ENCODE measurements around the gene ARFGAP1. TPM values are rescaled to one million over a fixed set of nuclear protein-coding genes. Genes with fewer than 3 reads are reported as not detected.
"Not testable (repeated sequence)": the region's sequence is repeated elsewhere in the genome, so short reads cannot be mapped to it uniquely, and the experiment has no call there.

ARFGAP1 gene
- total RNA-seq, 1 donor from 2014 or later, result 57.0 TPM

DNA sequence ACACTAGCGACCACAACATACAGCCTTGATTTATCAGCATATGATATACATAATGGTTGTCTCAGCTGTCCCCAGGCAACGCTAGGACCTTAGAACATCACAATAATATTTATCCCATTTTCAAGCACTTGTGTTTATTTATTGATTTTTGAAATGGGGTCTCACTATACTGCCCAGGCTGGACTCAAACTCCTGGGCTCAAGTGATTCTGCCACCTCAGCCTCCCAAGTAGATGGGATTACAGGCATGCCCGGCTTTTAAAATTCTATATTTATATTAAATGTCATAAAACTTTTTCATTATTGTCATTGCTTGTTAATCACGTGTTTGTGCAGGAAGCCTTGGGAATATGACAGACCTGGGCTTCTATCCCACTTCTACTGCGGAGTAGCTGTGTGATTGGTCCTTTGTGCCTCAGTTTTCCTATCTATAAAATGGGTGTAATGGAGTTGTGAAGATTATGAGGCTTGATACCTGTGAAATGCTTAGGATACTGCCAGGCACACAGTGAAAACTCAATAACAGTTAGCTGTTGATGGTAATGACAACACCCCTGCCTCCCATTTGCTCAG lies 30.6 kb downstream of the ARFGAP1 start:
- no peaks in the 10 kb centered on the region for H3K36me3 ChIP-seq
- H3K27me3 ChIP-seq, result no peaks in the 10 kb centered on the region
- H3K4me3 ChIP-seq, result no peak overlapping the region

DNA sequence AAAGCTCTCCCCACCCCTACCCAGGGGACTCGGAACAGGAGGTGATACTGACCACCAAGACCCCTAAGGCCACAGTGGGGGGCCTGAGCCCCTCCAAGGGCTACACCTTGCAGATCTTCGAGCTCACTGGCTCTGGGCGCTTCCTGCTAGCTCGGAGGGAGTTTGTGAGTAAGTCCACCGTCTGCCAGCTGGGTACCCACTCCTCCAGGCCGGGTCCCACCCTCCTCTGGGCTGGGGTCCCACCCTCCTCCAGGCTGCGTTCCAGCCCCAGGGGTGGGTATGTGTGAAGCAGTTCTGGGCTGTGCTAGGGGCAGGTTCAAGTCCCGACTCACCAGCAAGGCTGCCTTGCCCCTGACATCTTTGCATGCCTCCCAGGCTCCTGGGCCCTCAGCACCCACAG lies 32.8 kb downstream of the ARFGAP1 start:
- Histone ChIP-seq H3K36me3 (no peaks in the 10 kb centered on the region), H3K27me3 (peaks cover 4% of the 10 kb centered on the region), H3K4me3 (no peak overlapping the region), H3K4me1 (no peaks in the 10 kb centered on the region), H3K9me3 (no peaks in the 10 kb centered on the region), H3K27ac (no peak overlapping the region)
- DNase-seq (ENCODE audit: low spot score in 2 of 2), result no peak
- intact Hi-C loops (cut with DNase I), result no loop called here
- TF ChIP-seq, protein P1, sequence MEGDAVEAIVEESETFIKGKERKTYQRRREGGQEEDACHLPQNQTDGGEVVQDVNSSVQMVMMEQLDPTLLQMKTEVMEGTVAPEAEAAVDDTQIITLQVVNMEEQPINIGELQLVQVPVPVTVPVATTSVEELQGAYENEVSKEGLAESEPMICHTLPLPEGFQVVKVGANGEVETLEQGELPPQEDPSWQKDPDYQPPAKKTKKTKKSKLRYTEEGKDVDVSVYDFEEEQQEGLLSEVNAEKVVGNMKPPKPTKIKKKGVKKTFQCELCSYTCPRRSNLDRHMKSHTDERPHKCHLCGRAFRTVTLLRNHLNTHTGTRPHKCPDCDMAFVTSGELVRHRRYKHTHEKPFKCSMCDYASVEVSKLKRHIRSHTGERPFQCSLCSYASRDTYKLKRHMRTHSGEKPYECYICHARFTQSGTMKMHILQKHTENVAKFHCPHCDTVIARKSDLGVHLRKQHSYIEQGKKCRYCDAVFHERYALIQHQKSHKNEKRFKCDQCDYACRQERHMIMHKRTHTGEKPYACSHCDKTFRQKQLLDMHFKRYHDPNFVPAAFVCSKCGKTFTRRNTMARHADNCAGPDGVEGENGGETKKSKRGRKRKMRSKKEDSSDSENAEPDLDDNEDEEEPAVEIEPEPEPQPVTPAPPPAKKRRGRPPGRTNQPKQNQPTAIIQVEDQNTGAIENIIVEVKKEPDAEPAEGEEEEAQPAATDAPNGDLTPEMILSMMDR (IDR thresholded peaks at IDR 0.05), result no peak

More for the DNA sequence above, 30.6 kb downstream of the ARFGAP1 start:
- no peak for DNase-seq (ENCODE audit: low spot score in 2 of 2)
- Histone ChIP-seq H3K4me1 (no peaks in the 10 kb centered on the region), H3K9me3 (no peaks in the 10 kb centered on the region), H3K27ac (no peak overlapping the region)
- TF ChIP-seq, protein P1 (IDR thresholded peaks at IDR 0.05), result no peak
- intact Hi-C loops (cut with DNase I), result no loop called here

DNA sequence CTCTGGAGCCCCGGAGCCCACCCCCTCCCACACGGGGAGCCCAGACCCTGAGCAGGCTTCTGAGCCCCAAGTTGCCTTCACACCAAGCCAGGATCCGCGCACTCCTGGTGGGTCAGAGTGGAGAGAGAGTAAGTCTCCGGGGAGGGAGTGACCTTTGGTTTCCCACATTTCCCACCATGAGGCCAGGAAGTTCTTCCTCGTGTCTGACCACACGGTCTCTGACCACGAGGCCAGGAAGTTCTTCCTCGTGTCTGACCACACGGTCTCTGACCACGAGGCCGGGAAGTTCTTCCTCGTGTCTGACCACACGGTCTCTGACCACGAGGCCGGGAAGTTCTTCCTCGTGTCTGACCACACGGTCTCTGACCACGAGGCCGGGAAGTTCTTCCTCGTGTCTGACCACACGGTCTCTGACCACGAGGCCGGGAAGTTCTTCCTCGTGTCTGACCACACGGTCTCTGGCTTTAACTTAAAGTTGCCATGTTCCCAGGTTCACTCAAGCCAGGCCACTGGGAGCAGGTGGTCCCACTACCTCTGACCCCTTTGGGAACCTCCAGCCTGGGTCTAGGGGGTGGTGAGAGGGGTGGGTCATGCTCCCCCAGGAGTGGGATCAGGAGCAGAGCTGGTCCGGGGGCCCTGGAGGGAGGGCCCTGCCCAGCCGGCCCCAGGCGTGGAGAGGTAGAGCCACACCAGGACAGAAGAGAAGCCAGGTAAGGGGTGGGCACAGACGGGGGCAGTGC lies 33.5 kb downstream of the ARFGAP1 start:
- H3K27ac ChIP-seq; H3K4me3 ChIP-seq; H3K9me3 ChIP-seq; H3K36me3 ChIP-seq; intact Hi-C loops (cut with DNase I); DNase-seq (ENCODE audit: low spot score in 2 of 2); H3K27me3 ChIP-seq; H3K4me1 ChIP-seq: not testable (repeated sequence)

DNA sequence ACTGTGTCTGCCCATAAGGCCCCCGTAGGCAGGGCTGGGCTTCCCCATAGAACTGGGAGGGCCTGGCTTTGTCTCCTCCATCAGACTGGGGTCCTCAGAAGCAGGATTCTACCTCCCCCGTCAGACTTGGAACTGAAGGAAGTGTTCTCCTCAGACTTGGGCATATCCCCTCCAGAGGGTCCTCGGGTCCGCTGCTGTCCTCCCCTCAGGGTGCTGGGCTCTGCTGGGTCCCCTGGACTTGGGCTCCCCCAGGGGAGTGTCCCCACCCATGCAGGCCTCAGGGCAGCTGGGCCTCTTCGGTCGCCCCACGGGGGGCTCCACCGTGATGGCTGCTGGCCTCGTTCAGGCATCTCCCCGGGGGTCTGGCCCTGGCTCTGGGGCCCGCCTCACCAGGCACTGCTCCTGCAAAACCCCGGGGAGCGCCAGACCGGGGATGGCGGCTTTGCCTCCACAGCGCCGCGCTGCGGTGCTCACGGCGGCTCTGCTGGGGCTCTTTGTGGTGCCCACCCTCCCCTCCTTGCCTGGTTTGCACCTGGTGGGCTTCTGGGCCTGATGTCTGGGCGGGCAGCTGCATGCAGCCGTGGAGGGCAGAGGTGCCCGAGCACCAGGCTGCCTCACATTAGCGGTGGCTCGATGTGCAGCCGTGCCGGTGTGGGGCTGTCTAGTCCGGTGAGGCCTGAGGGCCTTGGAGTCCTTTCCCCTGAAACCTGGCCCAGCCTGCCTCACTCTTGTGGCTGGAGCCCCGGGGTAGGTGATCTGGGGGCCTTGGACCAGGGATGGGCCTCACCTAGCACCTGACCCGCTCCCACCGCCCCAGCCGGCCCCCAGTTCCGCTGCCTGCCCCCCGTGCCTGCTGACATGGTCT lies 34.3 kb downstream of the ARFGAP1 start:
- H3K27me3 ChIP-seq, result peaks cover 4% of the 10 kb centered on the region
- TF ChIP-seq, protein P1 (IDR thresholded peaks at IDR 0.05), result no peak
- no peak for DNase-seq (ENCODE audit: low spot score in 2 of 2)

DNA sequence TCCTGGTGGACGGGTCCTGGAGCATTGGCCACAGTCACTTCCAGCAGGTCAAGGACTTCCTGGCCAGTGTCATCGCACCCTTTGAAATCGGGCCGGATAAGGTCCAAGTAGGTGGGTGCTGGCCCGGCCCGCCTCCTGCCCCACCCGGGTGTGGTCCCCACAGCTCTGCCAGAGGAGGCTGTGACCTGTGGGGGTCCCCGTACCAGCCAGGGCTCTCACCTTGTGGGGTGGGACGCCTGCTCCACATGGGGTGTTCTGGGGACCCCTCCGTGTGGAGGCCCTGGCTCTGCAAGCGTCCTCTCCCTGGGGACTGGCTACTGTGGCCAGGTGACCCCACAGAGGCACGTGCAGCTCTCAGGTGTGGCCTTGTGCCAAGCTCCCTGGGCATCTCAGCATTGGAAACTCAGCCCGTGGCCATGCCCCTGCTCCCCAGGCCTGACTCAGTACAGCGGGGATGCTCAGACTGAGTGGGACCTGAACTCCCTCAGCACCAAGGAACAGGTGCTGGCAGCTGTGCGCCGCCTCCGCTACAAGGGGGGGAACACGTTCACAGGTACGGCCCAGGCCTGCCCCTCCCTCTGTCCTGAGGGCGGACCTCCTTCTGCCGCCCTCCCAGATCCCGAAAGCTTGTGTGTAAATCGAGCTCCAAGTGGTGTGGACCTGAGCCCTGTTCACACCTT lies 35.1 kb downstream of the ARFGAP1 start:
- no peak for DNase-seq (ENCODE audit: low spot score in 2 of 2)
- TF ChIP-seq, protein P1 (IDR thresholded peaks at IDR 0.05), result no peak
- peaks cover 4% of the 10 kb centered on the region for H3K27me3 ChIP-seq

More for the DNA sequence above, 34.3 kb downstream of the ARFGAP1 start:
- intact Hi-C loops (cut with DNase I), result no loop called here
- H3K4me3 ChIP-seq, result no peak overlapping the region
- H3K9me3 ChIP-seq, result no peaks in the 10 kb centered on the region
- no peaks in the 10 kb centered on the region for H3K4me1 ChIP-seq
- H3K27ac ChIP-seq, result no peak overlapping the region
- no peaks in the 10 kb centered on the region for H3K36me3 ChIP-seq

More for the DNA sequence above, 35.1 kb downstream of the ARFGAP1 start:
- Histone ChIP-seq H3K4me3 (no peak overlapping the region), H3K4me1 (no peaks in the 10 kb centered on the region), H3K27ac (no peak overlapping the region), H3K9me3 (no peaks in the 10 kb centered on the region), H3K36me3 (no peaks in the 10 kb centered on the region)
- intact Hi-C loops (cut with DNase I), result no loop called here
